Stimulated activated CD8-positive, alpha-beta memory T cell treated with anti-CD3 and anti-CD28 coated beads, Interleukin-2, amount 100 ng/mL, for 1 hour (primary cell): ENCODE data around the gene DNPEP.
A peak's percentile ranks its signal among the peaks of the same experiment; 100 is the strongest.

Experiments
- DNase-seq, 2 donors: peaks; one replicate each; pipeline ENCODE4 v3.0.0-alpha.2; 2020; ENCODE audit warnings: low read depth in 2 of 2

DNPEP gene

GRCh38 chr2:219362072-219362471, 25.6 kb downstream of the DNPEP start:
- no peak for DNase-seq

- no peak for DNase-seq
Measured at GRCh38 chr2:219358170-219359075, 29.3 kb downstream of the DNPEP start.

- DNase-seq, result no peak
Measured at GRCh38 chr2:219356834-219357233, 30.9 kb downstream of the DNPEP start.

GRCh38 chr2:219354582-219354981, 33.1 kb downstream of the DNPEP start:
- DNase-seq, result no peak

GRCh38 chr2:219353129-219353528, 34.6 kb downstream of the DNPEP start:
- DNase-seq, result no peak

- peak; percentile 13 to 36 for DNase-seq
Measured at GRCh38 chr2:219352448-219353023, 35.2 kb downstream of the DNPEP start.

GRCh38 chr2:219350710-219351221, 36.9 kb downstream of the DNPEP start:
- no peak for DNase-seq

- no peak for DNase-seq
Measured at GRCh38 chr2:219350215-219350614, 37.5 kb downstream of the DNPEP start.

GRCh38 chr2:219344751-219345430, 42.8 kb downstream of the DNPEP start:
- DNase-seq, result no peak

- no peak for DNase-seq
Measured at GRCh38 chr2:219335373-219335786, 52.3 kb downstream of the DNPEP start.

GRCh38 chr2:219334076-219334475, 53.6 kb downstream of the DNPEP start:
- no peak for DNase-seq

- no peak for DNase-seq
Measured at GRCh38 chr2:219332542-219332941, 55.2 kb downstream of the DNPEP start, which contains the start of gene RESP18. RESP18 (minus strand) TSS chr2:219332744.

GRCh38 chr2:219331560-219332213, 56.0 kb downstream of the DNPEP start:
- peak in 1 of 2 donors; percentile 2 for DNase-seq

GRCh38 chr2:219327719-219328118, 60.0 kb downstream of the DNPEP start:
- DNase-seq, result no peak

- DNase-seq, result no peak
Measured at GRCh38 chr2:219325657-219326315, 61.9 kb downstream of the DNPEP start.

GRCh38 chr2:219325136-219325535, 62.6 kb downstream of the DNPEP start:
- no peak for DNase-seq

- no peak for DNase-seq
Measured at GRCh38 chr2:219323434-219323833, 64.3 kb downstream of the DNPEP start.
